Adrenal gland (tissue), 12 donors: ENCODE measurements around the gene DDX47. TPM values are rescaled to one million over a fixed set of nuclear protein-coding genes. Genes with fewer than 3 reads are reported as not detected.

Source experiments
- DNase-seq, 7 donors: peaks; one replicate each; pipeline ENCODE4 v3.0.0-alpha.2; 2019 to 2020
- H3K27ac ChIP-seq, 5 donors: fragments of 200-600 bp; sonication (generic) in 4 of 5; 1 replicate in 3 of 5; 2 replicates in 2 of 5; pipeline versions ENCODE4 v1.5.1 to v1.8.0; 2016 to 2020; ENCODE audit warnings: mild to moderate bottlenecking in 1 of 5
- H3K27me3 ChIP-seq: fragments of 200-600 bp; 2 replicates; pipeline ENCODE4 v1.8.0; 2021
- H3K36me3 ChIP-seq, 2 donors: fragments of 200-600 bp; replicated peaks in 1 of 2; 1 replicate in 1 of 2; 2 replicates in 1 of 2; pipeline versions ENCODE4 v1.5.1 to v1.8.0; 2018 to 2022
- H3K4me1 ChIP-seq, 2 donors: fragments of 200-600 bp; replicated peaks in 1 of 2; 1 replicate in 1 of 2; 2 replicates in 1 of 2; pipeline versions ENCODE4 v1.5.1 to v1.8.0; 2018 to 2021
- H3K4me3 ChIP-seq, 4 donors: fragments of 200-600 bp; sonication (generic) in 3 of 4; one replicate each; pipeline ENCODE4 v1.5.1; 2016 to 2018
- H3K9me3 ChIP-seq, 3 donors: fragments of 200-600 bp; sonication (generic) in 1 of 3; replicated peaks in 1 of 3; 1 replicate in 2 of 3; 2 replicates in 1 of 3; pipeline versions ENCODE4 v1.5.1 to v1.8.0; 2016 to 2021
- POLR2A ChIP-seq, 2 donors: fragments of 450-650 bp; IDR thresholded peaks; one replicate each; pipeline ENCODE4 v1.6.1; 2017; ENCODE audit warnings: antibody characterized with exemption in 2 of 2, mild to moderate bottlenecking in 2 of 2, moderate library complexity in 1 of 2
- WGBS, 4 donors: extraction: QIAGEN DNeasy Blood & Tissue Kit in 2 of 4; methylation state at CpG; one replicate each; pipeline versions ENCODE4 v1.1.5 to v1.1.7; 2013 to 2017; 5-methylcytosine and 5-hydroxymethylcytosine counted together
- intact Hi-C, 2 donors: fragments of 100-400 bp; cut with DNase I; formaldehyde crosslinking; loops; one replicate each; pipeline versions ENCODE4 v1.14.1 to v1.15.0; 2022 to 2023
- polyA plus RNA-seq, 3 donors: library from polyadenylated mRNA; stranded (reverse); fragments of 200-250 nt in 2 of 3; fragments of 350-450 nt in 1 of 3; fragmentation: Illumina TruSeq in 1 of 3; extraction: RNeasy Lipid Tissue Mini Kit (QIAGEN cat#74804) in 1 of 3; gene quantifications; one replicate each; pipeline ENCODE4 v1.2.3, GENCODE V29; 2013 to 2014
- total RNA-seq, 9 donors: library from RNA; depleted of rRNA in 4 of 9; stranded (reverse); fragments of >200 nt in 4 of 9; fragments of 120-200 nt in 1 of 9; fragmentation: NEBNext Ultra II Directional in 1 of 9; extraction: Animal tissue kit (Norgen Biotek cat#: 25700) in 1 of 9; gene quantifications; one replicate each; pipeline versions ENCODE4 v1.1.0 to v1.2.4, GENCODE V29; 2013 to 2023
- TF ChIP-seq, protein P1 (sequence below), 6 experiments: fragments of 450-650 bp in 4 of 6; fragments of 200-600 bp in 2 of 6; sonication (generic) in 1 of 6; IDR thresholded peaks; 1 replicate in 5 of 6; 2 replicates in 1 of 6; pipeline versions ENCODE4 v1.5.1 to v1.8.0; 2016 to 2021; ENCODE audit warnings: antibody characterized with exemption in 6 of 6, mild to moderate bottlenecking in 2 of 6, moderate library complexity in 1 of 6
- donor health status: healthy with polysubstance abuse.
- donor health status: Bipolar disorder and iron deficiency.
- donor health status: DM: yes; HTN: yes; CAD: no.
- donor health status: DM: no; HTN: no; CAD: no.
- donor health status: DM: no; HTN: no; CAD: no.
- donor health status: DM: yes; HTN: yes; CAD: no.

Gene DDX47
- total and polyA plus RNA-seq, 12 donors: 28.8 to 77.3 (median 44.7) TPM

DNA sequence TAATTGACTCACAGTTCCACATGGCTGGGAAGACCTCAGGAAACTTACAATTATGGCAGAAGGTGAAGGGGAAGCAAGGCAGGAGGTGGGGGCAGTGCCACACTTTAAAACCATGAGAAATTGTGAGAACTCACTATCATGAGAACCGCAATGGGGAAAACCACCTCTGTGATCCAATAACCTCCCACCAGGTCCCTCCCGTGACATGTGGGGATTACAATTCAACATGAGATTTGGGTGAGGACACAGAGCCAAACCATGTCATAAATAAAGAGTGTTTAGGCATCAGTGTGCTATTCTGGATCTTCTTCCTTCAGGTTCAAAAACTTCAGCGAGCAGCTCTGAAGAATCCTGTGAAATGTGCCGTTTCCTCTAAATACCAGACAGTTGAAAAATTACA lies 9.7 kb downstream of the DDX47 start:
- DNase-seq: no peak
- Histone ChIP-seq H3K27ac (no peak overlapping the region), H3K27me3 (no peaks in the 10 kb centered on the region), H3K4me3 (no peak overlapping the region), H3K36me3 (peaks cover 0 to 67% of the 10 kb centered on the region in 2 donors), H3K4me1 (peaks cover 0 to 12% of the 10 kb centered on the region in 2 donors), H3K9me3 (no peaks in the 10 kb centered on the region)
- intact Hi-C loops: no loop called here
- TF ChIP-seq, protein P1, sequence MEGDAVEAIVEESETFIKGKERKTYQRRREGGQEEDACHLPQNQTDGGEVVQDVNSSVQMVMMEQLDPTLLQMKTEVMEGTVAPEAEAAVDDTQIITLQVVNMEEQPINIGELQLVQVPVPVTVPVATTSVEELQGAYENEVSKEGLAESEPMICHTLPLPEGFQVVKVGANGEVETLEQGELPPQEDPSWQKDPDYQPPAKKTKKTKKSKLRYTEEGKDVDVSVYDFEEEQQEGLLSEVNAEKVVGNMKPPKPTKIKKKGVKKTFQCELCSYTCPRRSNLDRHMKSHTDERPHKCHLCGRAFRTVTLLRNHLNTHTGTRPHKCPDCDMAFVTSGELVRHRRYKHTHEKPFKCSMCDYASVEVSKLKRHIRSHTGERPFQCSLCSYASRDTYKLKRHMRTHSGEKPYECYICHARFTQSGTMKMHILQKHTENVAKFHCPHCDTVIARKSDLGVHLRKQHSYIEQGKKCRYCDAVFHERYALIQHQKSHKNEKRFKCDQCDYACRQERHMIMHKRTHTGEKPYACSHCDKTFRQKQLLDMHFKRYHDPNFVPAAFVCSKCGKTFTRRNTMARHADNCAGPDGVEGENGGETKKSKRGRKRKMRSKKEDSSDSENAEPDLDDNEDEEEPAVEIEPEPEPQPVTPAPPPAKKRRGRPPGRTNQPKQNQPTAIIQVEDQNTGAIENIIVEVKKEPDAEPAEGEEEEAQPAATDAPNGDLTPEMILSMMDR (IDR thresholded peaks at IDR 0.05): no peak
- no peak for TF ChIP-seq POLR2A (IDR thresholded peaks at IDR 0.05)
- 89 to 96% (median 95%) methylated on average over 4 of the region's 4 CpGs for WGBS, 4 donors

GRCh38 chr12:12823300-12823699 lies 10.2 kb downstream of the DDX47 start:
- WGBS, 4 donors: 55 to 78% (median 72%) methylated on average over 2 of the region's 2 CpGs
- intact Hi-C loops: no loop called here
- Histone ChIP-seq H3K4me1 (peaks cover 0 to 12% of the 10 kb centered on the region in 2 donors), H3K9me3 (no peaks in the 10 kb centered on the region), H3K4me3 (no peak overlapping the region), H3K27ac (no peak overlapping the region), H3K27me3 (no peaks in the 10 kb centered on the region), H3K36me3 (peaks cover 0 to 72% of the 10 kb centered on the region in 2 donors)
- no peak for TF ChIP-seq POLR2A (IDR thresholded peaks at IDR 0.05)
- TF ChIP-seq, protein P1 (IDR thresholded peaks at IDR 0.05): no peak
- no peak for DNase-seq

GRCh38 chr12:12823811-12824210 lies 10.7 kb downstream of the DDX47 start:
- H3K4me3 ChIP-seq: no peak overlapping the region
- TF ChIP-seq POLR2A (IDR thresholded peaks at IDR 0.05): no peak
- TF ChIP-seq, protein P1 (IDR thresholded peaks at IDR 0.05): no peak

DNA sequence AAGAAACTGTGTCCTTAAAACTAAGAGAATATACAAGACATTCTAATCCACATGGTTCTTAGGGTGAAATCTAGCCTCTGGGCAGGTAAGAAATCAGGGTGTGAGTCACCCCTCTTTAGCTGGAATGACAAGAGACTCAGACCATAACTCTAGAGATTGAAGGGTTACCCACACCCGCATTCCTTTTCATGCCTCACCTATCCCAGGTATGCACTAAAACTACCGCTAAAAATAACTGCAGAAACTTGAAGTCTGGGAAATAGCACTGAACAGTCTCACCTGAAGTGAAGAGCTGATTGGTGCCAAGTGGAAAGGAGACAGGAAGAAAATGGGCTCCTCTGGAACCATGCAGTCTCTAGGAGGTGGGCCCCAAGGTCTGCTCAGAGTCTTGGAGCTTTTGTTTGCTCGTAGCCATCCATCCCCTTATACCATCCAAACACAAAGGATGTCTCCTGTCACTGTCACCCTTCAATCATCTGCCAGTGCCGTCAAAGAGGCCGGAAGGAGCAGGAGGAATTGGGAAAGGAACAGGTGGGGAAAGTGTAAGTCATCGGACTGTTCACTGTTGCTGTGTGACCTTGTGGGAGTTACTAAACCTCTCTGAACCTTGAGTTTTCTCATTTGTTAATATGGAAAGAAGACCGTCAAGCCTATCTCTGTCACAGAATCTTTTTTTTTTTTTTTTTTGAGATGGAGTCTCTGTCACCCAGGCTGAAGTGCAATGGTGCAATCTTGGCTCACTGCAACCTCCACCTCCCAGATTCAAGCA lies 22.4 kb downstream of the DDX47 start:
- Histone ChIP-seq H3K4me1 (peaks cover 0 to 8% of the 10 kb centered on the region in 2 donors), H3K36me3 (peaks cover 0 to 22% of the 10 kb centered on the region in 2 donors), H3K4me3 (no peak overlapping the region), H3K9me3 (no peaks in the 10 kb centered on the region), H3K27ac (no peak overlapping the region), H3K27me3 (no peaks in the 10 kb centered on the region)
- no peak for DNase-seq
- intact Hi-C loops: loop anchor here in 1 of 2 donors (10.0 kb wide), 1 partner anchor 149 kb away; no protein-coding TSS in a partner anchor
- 80 to 89% (median 84%) methylated on average over 7 of the region's 7 CpGs for WGBS, 4 donors
- TF ChIP-seq POLR2A (IDR thresholded peaks at IDR 0.05): no peak
- TF ChIP-seq, protein P1 (IDR thresholded peaks at IDR 0.05): no peak

More at GRCh38 chr12:12823811-12824210, 10.7 kb downstream of the DDX47 start:
- no peak for DNase-seq
- Histone ChIP-seq H3K36me3 (peaks cover 0 to 77% of the 10 kb centered on the region in 2 donors), H3K9me3 (no peaks in the 10 kb centered on the region), H3K27me3 (no peaks in the 10 kb centered on the region), H3K27ac (no peak overlapping the region), H3K4me1 (peaks cover 0 to 12% of the 10 kb centered on the region in 2 donors)
- WGBS, 4 donors: 92 to 96% (median 96%) methylated on average over 5 of the region's 5 CpGs
- intact Hi-C loops: no loop called here
